Liver (tissue), 9 donors: ENCODE measurements around the gene FMO2. TPM values are rescaled to one million over a fixed set of nuclear protein-coding genes. Genes with fewer than 3 reads are reported as not detected.

ENCODE experiments used
- DNase-seq: peaks from one replicate; pipeline ENCODE4 v3.0.0-alpha.2; 2017; ENCODE audit warnings: low spot score
- H3K27ac ChIP-seq, 2 donors: one replicate each; pipeline ENCODE4 v1.7.0; 2013; ENCODE audit warnings: inconsistent platforms in 2 of 2, low read length in 2 of 2, control low read depth in 1 of 2, low read depth in 1 of 2, mild to moderate bottlenecking in 1 of 2
- H3K27me3 ChIP-seq, 4 donors: one replicate each; pipeline versions ENCODE4 v1.6.1 to v1.7.0; 2013; ENCODE audit warnings: low read length in 3 of 4, inconsistent platforms in 1 of 4, mild to moderate bottlenecking in 1 of 4, moderate library complexity in 1 of 4; ENCODE audit not compliant: control insufficient read depth in 4 of 4, insufficient read depth in 4 of 4
- H3K36me3 ChIP-seq, 4 donors: one replicate each; pipeline versions ENCODE4 v1.6.1 to v1.7.0; 2013; ENCODE audit warnings: low read length in 3 of 4, mild to moderate bottlenecking in 3 of 4, low read depth in 1 of 4, moderate library complexity in 1 of 4; ENCODE audit not compliant: control insufficient read depth in 4 of 4, insufficient read depth in 3 of 4
- H3K4me1 ChIP-seq, 4 donors: one replicate each; pipeline versions ENCODE4 v1.6.1 to v1.7.0; 2013; ENCODE audit warnings: low read length in 3 of 4, mild to moderate bottlenecking in 3 of 4, moderate library complexity in 1 of 4; ENCODE audit not compliant: control insufficient read depth in 4 of 4, insufficient read depth in 4 of 4
- H3K4me3 ChIP-seq, 3 donors: one replicate each; pipeline versions ENCODE4 v1.6.1 to v1.7.0; 2013; ENCODE audit warnings: low read length in 3 of 3, control low read depth in 1 of 3, low read depth in 1 of 3, mild to moderate bottlenecking in 1 of 3
- H3K9ac ChIP-seq, 2 donors: one replicate each; pipeline ENCODE4 v1.7.0; 2013; ENCODE audit warnings: low read length in 2 of 2, mild to moderate bottlenecking in 2 of 2, moderate library complexity in 2 of 2, control low read depth in 1 of 2, low read depth in 1 of 2
- H3K9me3 ChIP-seq, 4 donors: one replicate each; pipeline versions ENCODE4 v1.6.1 to v1.7.0; 2013; ENCODE audit warnings: low read length in 3 of 4; ENCODE audit not compliant: control insufficient read depth in 4 of 4
- ATF3 ChIP-seq: IDR thresholded peaks from 2 replicates; pipeline ENCODE4 v1.6.1; 2016; ENCODE audit warnings: antibody characterized with exemption
- EGR1 ChIP-seq, 2 donors: IDR thresholded peaks; 2 replicates each; pipeline ENCODE4 v1.6.1; 2016 to 2018; ENCODE audit warnings: antibody characterized with exemption in 2 of 2, low read depth in 2 of 2
- GABPA ChIP-seq, 2 donors: IDR thresholded peaks in 1 of 2; conservative IDR thresholded peaks in 1 of 2; 2 replicates each; pipeline ENCODE4 v1.6.1; 2016; ENCODE audit warnings: antibody characterized with exemption in 2 of 2, mild to moderate bottlenecking in 1 of 2, moderate library complexity in 1 of 2
- HNF4A ChIP-seq, 2 donors: conservative IDR thresholded peaks; 2 replicates each; pipeline ENCODE4 v1.6.1; 2016; ENCODE audit warnings: antibody characterized with exemption in 2 of 2, mild to moderate bottlenecking in 2 of 2
- HNF4G ChIP-seq: IDR thresholded peaks from 2 replicates; pipeline ENCODE4 v1.6.1; 2016; ENCODE audit warnings: antibody characterized with exemption
- MAX ChIP-seq: IDR thresholded peaks from 2 replicates; pipeline ENCODE4 v1.6.1; 2016; ENCODE audit warnings: antibody characterized with exemption
- RAD21 ChIP-seq, 2 donors: IDR thresholded peaks; 2 replicates each; pipeline ENCODE4 v1.6.1; 2016; ENCODE audit warnings: antibody characterized with exemption in 2 of 2, mild to moderate bottlenecking in 2 of 2
- REST ChIP-seq: IDR thresholded peaks from 2 replicates; pipeline ENCODE4 v1.6.1; 2016; ENCODE audit warnings: antibody characterized with exemption, mild to moderate bottlenecking
- TAF1 ChIP-seq: conservative IDR thresholded peaks from 2 replicates; pipeline ENCODE4 v1.6.1; 2016; ENCODE audit warnings: antibody characterized with exemption, mild to moderate bottlenecking
- WGBS: extraction: QIAGEN DNeasy Blood & Tissue Kit; methylation state at CpG from one replicate; pipeline ENCODE4 v1.1.7; 2013; 5-methylcytosine and 5-hydroxymethylcytosine counted together
- polyA plus RNA-seq, 2 donors: library from polyadenylated mRNA; stranded (reverse) in 1 of 2; unstranded in 1 of 2; fragments of 200-250 nt in 1 of 2; fragments of >200 nt in 1 of 2; fragmentation: Nextera tagmentation in 1 of 2; extraction: Ambion mirVana in 1 of 2; gene quantifications; one replicate each; pipeline versions ENCODE4 v1.2.1 to v1.2.3, GENCODE V29; 2013 to 2015
- total RNA-seq, 2 donors: library from RNA; depleted of rRNA; stranded (reverse); fragments of >200 nt; gene quantifications; one replicate each; pipeline ENCODE4 v1.2.3, GENCODE V29; 2014
- TF ChIP-seq, protein P1 (sequence below): IDR thresholded peaks from 2 replicates; pipeline ENCODE4 v1.6.1; 2016; ENCODE audit warnings: antibody characterized with exemption
- TF ChIP-seq, protein P2 (sequence below): fragments of 150-350 bp; IDR thresholded peaks from 2 replicates; pipeline ENCODE4 v1.5.1; 2017; ENCODE audit warnings: improper control_type of control experiment, low read depth, low read length; ENCODE audit not compliant: missing input control
- donor health status: healthy.
- donor health status: healthy.
- donor health status: healthy.
- donor health status: healthy.
- donor health status: healthy.

FMO2 gene
- total and polyA plus RNA-seq, 4 donors: 0.14 to 1.6 (median 1.1) TPM

- no peak overlapping the region for H3K27ac ChIP-seq
- WGBS: 96% methylated on average over 2 of the region's 2 CpGs
Measured at GRCh38 chr1:171166361-171166760, 18.7 kb upstream of the FMO2 start.

DNA sequence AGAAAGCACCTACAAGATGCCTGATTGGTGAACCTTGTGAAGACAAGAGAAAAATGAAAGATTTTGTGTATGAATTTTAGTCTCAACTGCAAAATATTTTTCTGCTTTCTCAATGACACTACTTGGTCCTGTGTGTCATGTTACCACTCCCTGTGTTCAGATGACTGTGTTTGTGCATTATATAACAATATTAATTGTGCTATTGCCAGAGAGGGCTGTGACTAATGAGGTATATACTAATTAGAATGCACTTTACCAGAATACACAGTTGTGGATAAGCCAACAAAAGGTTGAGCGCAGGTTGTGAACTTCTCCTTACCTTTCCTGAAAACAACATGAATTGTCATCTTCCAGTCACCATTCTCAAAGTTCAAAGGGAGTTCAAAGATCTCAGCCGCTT, 17.3 kb upstream of the FMO2 start:
- no peaks in the 10 kb centered on the region for H3K4me1 ChIP-seq
- WGBS: 79% methylated on average over 2 of the region's 2 CpGs
- H3K36me3 ChIP-seq: no peaks in the 10 kb centered on the region
- H3K27ac ChIP-seq: no peak overlapping the region
- no peak overlapping the region for H3K9ac ChIP-seq
- no peaks in the 10 kb centered on the region for H3K27me3 ChIP-seq
- no peak overlapping the region for H3K4me3 ChIP-seq
- no peaks in the 10 kb centered on the region for H3K9me3 ChIP-seq
- no peak for DNase-seq
- TF ChIP-seq EGR1 (IDR thresholded peaks at IDR 0.05; ENCODE audit: low read depth in 2 of 2) (no peak), REST (no peak), GABPA (IDR thresholded peaks at IDR 0.05 in 1 of 2, conservative IDR thresholded peaks at IDR 0.05 in 1 of 2) (no peak), TAF1 (no peak), MAX (no peak)
- TF ChIP-seq, protein P1, sequence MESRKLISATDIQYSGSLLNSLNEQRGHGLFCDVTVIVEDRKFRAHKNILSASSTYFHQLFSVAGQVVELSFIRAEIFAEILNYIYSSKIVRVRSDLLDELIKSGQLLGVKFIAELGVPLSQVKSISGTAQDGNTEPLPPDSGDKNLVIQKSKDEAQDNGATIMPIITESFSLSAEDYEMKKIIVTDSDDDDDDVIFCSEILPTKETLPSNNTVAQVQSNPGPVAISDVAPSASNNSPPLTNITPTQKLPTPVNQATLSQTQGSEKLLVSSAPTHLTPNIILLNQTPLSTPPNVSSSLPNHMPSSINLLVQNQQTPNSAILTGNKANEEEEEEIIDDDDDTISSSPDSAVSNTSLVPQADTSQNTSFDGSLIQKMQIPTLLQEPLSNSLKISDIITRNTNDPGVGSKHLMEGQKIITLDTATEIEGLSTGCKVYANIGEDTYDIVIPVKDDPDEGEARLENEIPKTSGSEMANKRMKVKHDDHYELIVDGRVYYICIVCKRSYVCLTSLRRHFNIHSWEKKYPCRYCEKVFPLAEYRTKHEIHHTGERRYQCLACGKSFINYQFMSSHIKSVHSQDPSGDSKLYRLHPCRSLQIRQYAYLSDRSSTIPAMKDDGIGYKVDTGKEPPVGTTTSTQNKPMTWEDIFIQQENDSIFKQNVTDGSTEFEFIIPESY: no peak
- TF ChIP-seq, protein P2, sequence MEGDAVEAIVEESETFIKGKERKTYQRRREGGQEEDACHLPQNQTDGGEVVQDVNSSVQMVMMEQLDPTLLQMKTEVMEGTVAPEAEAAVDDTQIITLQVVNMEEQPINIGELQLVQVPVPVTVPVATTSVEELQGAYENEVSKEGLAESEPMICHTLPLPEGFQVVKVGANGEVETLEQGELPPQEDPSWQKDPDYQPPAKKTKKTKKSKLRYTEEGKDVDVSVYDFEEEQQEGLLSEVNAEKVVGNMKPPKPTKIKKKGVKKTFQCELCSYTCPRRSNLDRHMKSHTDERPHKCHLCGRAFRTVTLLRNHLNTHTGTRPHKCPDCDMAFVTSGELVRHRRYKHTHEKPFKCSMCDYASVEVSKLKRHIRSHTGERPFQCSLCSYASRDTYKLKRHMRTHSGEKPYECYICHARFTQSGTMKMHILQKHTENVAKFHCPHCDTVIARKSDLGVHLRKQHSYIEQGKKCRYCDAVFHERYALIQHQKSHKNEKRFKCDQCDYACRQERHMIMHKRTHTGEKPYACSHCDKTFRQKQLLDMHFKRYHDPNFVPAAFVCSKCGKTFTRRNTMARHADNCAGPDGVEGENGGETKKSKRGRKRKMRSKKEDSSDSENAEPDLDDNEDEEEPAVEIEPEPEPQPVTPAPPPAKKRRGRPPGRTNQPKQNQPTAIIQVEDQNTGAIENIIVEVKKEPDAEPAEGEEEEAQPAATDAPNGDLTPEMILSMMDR: no peak

More at GRCh38 chr1:171166361-171166760, 18.7 kb upstream of the FMO2 start:
- Histone ChIP-seq H3K4me1 (peaks cover 0 to 5% (median 2%) of the 10 kb centered on the region in 4 donors), H3K9me3 (no peaks in the 10 kb centered on the region), H3K27me3 (no peaks in the 10 kb centered on the region), H3K9ac (no peak overlapping the region), H3K4me3 (no peak overlapping the region), H3K36me3 (no peaks in the 10 kb centered on the region)
- no peak for DNase-seq
- TF ChIP-seq RAD21 (IDR thresholded peaks at IDR 0.05): no peak
- TF ChIP-seq ATF3: no peak
- no peak for TF ChIP-seq HNF4G
- no peak for TF ChIP-seq REST
- no peak for TF ChIP-seq TAF1
- TF ChIP-seq, protein P2: no peak
- no peak for TF ChIP-seq HNF4A (conservative IDR thresholded peaks at IDR 0.05)
